Small intestine (tissue), 7 donors: ENCODE measurements around the gene ZMIZ1. TPM values are rescaled to one million over a fixed set of nuclear protein-coding genes. Genes with fewer than 3 reads are reported as not detected.

Source experiments
- DNase-seq, 2 donors: peaks; one replicate each; pipeline versions ENCODE4 v3.0.0 to v3.0.0-alpha.2; 2013
- FAIRE-seq: peaks from 2 replicates; lab custom pipeline; 2012; peaks lifted over from hg19 to GRCh38; lab: Jason Lieb, UNC
- H3K27ac ChIP-seq, 3 donors: one replicate each; pipeline ENCODE4 v1.5.1; 2013; ENCODE audit warnings: low read length in 2 of 3, mild to moderate bottlenecking in 2 of 3, control low read depth in 1 of 3, inconsistent platforms in 1 of 3, low read depth in 1 of 3, moderate library complexity in 1 of 3
- H3K27me3 ChIP-seq, 3 donors: one replicate each; pipeline ENCODE4 v1.6.1; 2013; ENCODE audit warnings: low read length in 3 of 3, inconsistent platforms in 1 of 3; ENCODE audit not compliant: control insufficient read depth in 3 of 3, insufficient read depth in 3 of 3
- H3K36me3 ChIP-seq, 3 donors: one replicate each; pipeline ENCODE4 v1.6.1; 2013; ENCODE audit warnings: low read length in 3 of 3, inconsistent platforms in 1 of 3, low read depth in 1 of 3, mild to moderate bottlenecking in 1 of 3, moderate library complexity in 1 of 3; ENCODE audit not compliant: control insufficient read depth in 3 of 3, insufficient read depth in 2 of 3
- H3K4me1 ChIP-seq, 3 donors: one replicate each; pipeline ENCODE4 v1.6.1; 2013; ENCODE audit warnings: low read length in 2 of 3, inconsistent platforms in 1 of 3, low read depth in 1 of 3, mild to moderate bottlenecking in 1 of 3, moderate library complexity in 1 of 3; ENCODE audit not compliant: control insufficient read depth in 3 of 3, insufficient read depth in 2 of 3
- H3K4me3 ChIP-seq, 3 donors: one replicate each; pipeline ENCODE4 v1.5.1; 2013; ENCODE audit warnings: low read length in 3 of 3, control low read depth in 1 of 3, inconsistent platforms in 1 of 3, low read depth in 1 of 3, mild to moderate bottlenecking in 1 of 3, moderate library complexity in 1 of 3
- H3K9me3 ChIP-seq, 2 donors: one replicate each; pipeline ENCODE4 v1.6.1; 2013; ENCODE audit warnings: low read depth in 1 of 2, low read length in 1 of 2; ENCODE audit not compliant: control insufficient read depth in 2 of 2, insufficient read depth in 1 of 2
- WGBS, 3 donors: extraction: QIAGEN DNeasy Blood & Tissue Kit; methylation state at CpG; one replicate each; pipeline ENCODE4 v1.1.7; 2013; 5-methylcytosine and 5-hydroxymethylcytosine counted together
- polyA plus RNA-seq, 4 donors: library from polyadenylated mRNA; stranded (reverse) in 3 of 4; unstranded in 1 of 4; fragments of 200-250 nt in 3 of 4; fragments of 120-200 nt in 1 of 4; gene quantifications; one replicate each; pipeline versions ENCODE4 v1.2.1 to v1.2.3, GENCODE V29; 2013
- donor health status: healthy with polysubstance abuse.
- donor health status: control.
- donor health status: control.
- donor health status: Bipolar disorder and iron deficiency.
- donor health status: healthy.

Gene ZMIZ1
- polyA plus RNA-seq, 4 donors: 15.1 to 40.7 (median 19.9) TPM

DNA sequence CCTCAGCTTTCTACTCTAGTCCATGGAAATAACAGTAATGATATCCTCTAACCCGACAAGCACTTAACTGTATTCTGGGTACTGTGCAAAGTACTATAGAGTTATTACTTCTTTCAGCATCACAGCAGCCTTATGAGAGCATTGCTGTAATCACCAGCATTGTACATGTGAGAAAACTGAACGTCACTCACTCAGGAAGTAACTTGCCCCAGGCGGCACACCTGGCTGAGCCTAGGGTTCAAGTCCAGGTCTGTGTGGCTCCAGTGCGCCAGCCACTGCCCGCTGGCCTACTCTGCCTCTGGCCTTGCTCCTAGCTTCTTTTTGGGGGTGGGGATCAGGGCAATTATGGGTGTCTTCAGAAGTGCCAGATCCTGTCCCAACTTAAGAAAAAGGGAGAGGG is 50.5 kb downstream of the ZMIZ1 start:
- peaks cover 0 to 17% (median 2%) of the 10 kb centered on the region in 3 donors for H3K4me1 ChIP-seq
- no peak for DNase-seq
- FAIRE-seq: no peak
- no peak overlapping the region for H3K27ac ChIP-seq
- no peak overlapping the region for H3K4me3 ChIP-seq
- peaks cover 0 to 85% (median under 1%) of the 10 kb centered on the region in 3 donors for H3K36me3 ChIP-seq
- no peaks in the 10 kb centered on the region for H3K9me3 ChIP-seq
- no peaks in the 10 kb centered on the region for H3K27me3 ChIP-seq
- WGBS, 3 donors: 68 to 76% (median 70%) methylated on average over 5 of the region's 5 CpGs

- DNase-seq (no peak), FAIRE-seq (no peak)
- 79 to 88% (median 81%) methylated on average over 7 to 8 of the region's 8 CpGs for WGBS, 3 donors
- Histone ChIP-seq H3K9me3 (no peaks in the 10 kb centered on the region), H3K27ac (no peak overlapping the region), H3K36me3 (peaks cover 0 to 94% (median 3%) of the 10 kb centered on the region in 3 donors), H3K4me3 (no peak overlapping the region), H3K27me3 (no peaks in the 10 kb centered on the region), H3K4me1 (peaks cover 0 to 8% (median 0%) of the 10 kb centered on the region in 3 donors)
These were observed 54.8 kb downstream of the ZMIZ1 start for GRCh38 chr10:79123547-79123963.

GRCh38 chr10:79124066-79124465 is 55.3 kb downstream of the ZMIZ1 start:
- Histone ChIP-seq H3K27ac (no peak overlapping the region), H3K9me3 (no peaks in the 10 kb centered on the region), H3K27me3 (no peaks in the 10 kb centered on the region), H3K4me3 (no peak overlapping the region), H3K36me3 (peaks cover 0 to 89% (median 3%) of the 10 kb centered on the region in 3 donors), H3K4me1 (peaks cover 0 to 8% (median 0%) of the 10 kb centered on the region in 3 donors)
- FAIRE-seq (no peak), DNase-seq (no peak)

DNA sequence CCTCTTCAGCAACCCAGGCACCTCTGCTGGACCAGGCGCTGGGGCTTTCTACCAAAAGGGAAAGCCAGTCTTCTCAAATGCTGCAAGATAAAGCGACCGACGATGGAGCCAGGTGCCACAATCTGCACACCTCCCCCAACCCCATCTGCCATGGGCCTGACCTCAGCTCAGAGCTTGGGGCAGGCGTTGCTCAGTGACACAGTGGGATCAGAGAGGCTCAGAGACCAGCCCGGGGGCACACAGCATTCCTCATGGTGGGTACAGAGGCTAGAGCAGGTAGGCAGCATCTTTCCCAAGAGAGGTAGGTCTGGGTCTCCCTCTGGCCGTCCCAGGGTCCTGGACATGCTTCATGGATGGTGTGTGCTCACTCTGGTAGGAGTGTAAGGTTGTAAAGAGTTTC is 56.3 kb downstream of the ZMIZ1 start:
- WGBS, 3 donors: 75 to 79% (median 78%) methylated on average over 7 of the region's 7 CpGs
- Histone ChIP-seq H3K4me1 (peaks cover 0 to 13% (median 0%) of the 10 kb centered on the region in 3 donors), H3K4me3 (no peak overlapping the region), H3K9me3 (no peaks in the 10 kb centered on the region), H3K27ac (no peak overlapping the region), H3K27me3 (no peaks in the 10 kb centered on the region), H3K36me3 (peaks cover 0 to 90% (median 3%) of the 10 kb centered on the region in 3 donors)
- DNase-seq: no peak
- no peak for FAIRE-seq

DNA sequence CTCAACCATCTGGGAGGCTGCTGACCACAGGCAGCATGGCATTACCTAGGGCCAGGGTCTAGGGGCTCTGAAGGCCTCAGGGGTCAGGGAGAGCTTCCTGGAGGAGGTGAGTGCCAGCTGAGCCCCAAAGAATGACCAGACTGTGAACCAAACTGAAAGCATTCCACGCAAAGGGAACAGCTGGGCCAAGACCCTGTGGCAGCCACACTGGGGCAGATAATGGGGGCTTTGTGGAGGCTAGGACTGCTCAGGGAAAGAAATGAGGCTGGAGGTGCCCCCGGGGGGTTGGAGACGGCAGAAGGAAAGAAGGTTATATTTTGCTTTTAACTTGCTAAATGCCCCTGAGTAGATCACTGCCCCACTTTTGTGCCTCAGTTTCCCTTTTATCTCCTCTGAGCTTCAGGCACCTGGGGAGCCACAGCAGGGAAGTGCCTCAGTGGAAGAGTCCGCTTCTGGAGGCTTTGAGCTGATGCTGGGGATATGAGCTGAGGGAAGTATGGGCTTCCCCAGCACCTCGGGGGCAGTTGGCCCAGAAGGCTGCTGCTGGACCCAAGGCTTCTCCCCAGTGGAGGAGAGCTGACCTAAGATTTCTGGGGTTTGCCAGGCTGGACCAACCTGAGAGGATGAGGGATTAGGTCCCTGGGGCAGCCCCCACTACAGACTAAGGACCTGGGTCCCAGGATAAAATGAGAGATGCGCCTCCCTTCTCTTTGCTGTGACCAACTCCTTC is 57.8 kb downstream of the ZMIZ1 start:
- Histone ChIP-seq H3K27ac (no peak overlapping the region), H3K36me3 (peaks cover 0 to 89% (median 3%) of the 10 kb centered on the region in 3 donors), H3K27me3 (no peaks in the 10 kb centered on the region), H3K4me1 (peaks cover 0 to 16% (median 0%) of the 10 kb centered on the region in 3 donors), H3K4me3 (no peak overlapping the region), H3K9me3 (no peaks in the 10 kb centered on the region)
- 91 to 95% (median 93%) methylated on average over 6 of the region's 6 CpGs for WGBS, 3 donors
- FAIRE-seq: no peak
- no peak for DNase-seq

GRCh38 chr10:79127151-79127961 is 58.6 kb downstream of the ZMIZ1 start:
- no peaks in the 10 kb centered on the region for H3K9me3 ChIP-seq
- no peak overlapping the region for H3K4me3 ChIP-seq
- H3K36me3 ChIP-seq: peaks cover 0 to 88% (median 3%) of the 10 kb centered on the region in 3 donors
- DNase-seq (peak; percentile 60 to 77), FAIRE-seq (no peak)
- H3K27me3 ChIP-seq: no peaks in the 10 kb centered on the region
- H3K27ac ChIP-seq: no peak overlapping the region
- peaks cover 0 to 22% (median 0%) of the 10 kb centered on the region in 3 donors for H3K4me1 ChIP-seq
- whole genome bisulfite sequencing, 3 donors: 44 to 58% (median 56%) methylated on average over 16 of the region's 16 CpGs

- Histone ChIP-seq H3K4me3 (no peak overlapping the region), H3K9me3 (no peaks in the 10 kb centered on the region), H3K27ac (no peak overlapping the region), H3K36me3 (peaks cover 0 to 87% (median 3%) of the 10 kb centered on the region in 3 donors), H3K4me1 (peaks cover 0 to 24% (median 0%) of the 10 kb centered on the region in 3 donors), H3K27me3 (no peaks in the 10 kb centered on the region)
- FAIRE-seq (no peak), DNase-seq (no peak)
- 74 to 80% (median 77%) methylated on average over 8 of the region's 8 CpGs for WGBS, 3 donors
These were observed 59.6 kb downstream of the ZMIZ1 start for GRCh38 chr10:79128241-79128922.

- DNase-seq: peak in 1 of 2 donors; percentile 20
- WGBS, 3 donors: 29 to 44% (median 35%) methylated on average over 4 of the region's 4 CpGs
- Histone ChIP-seq H3K9me3 (no peaks in the 10 kb centered on the region), H3K4me1 (peaks cover 0 to 24% (median 0%) of the 10 kb centered on the region in 3 donors), H3K27me3 (no peaks in the 10 kb centered on the region), H3K4me3 (no peak overlapping the region), H3K36me3 (peaks cover 0 to 86% (median 3%) of the 10 kb centered on the region in 3 donors), H3K27ac (peak overlapping the region in 1 of 3 donors; percentile 9)
- no peak for FAIRE-seq
These were observed 60.1 kb downstream of the ZMIZ1 start for GRCh38 chr10:79128923-79129305.
